MV-4-11 (cell line): Measurements from ENCODE around the gene ARID1A.

Experiments
- DNase-seq: peaks from one replicate; lab custom pipeline; 2025; lab: John Stamatoyannopoulos, UW

The ARID1A gene

GRCh38 chr1:26727476-26727875, 31.7 kb downstream of the ARID1A start:
- no peak for DNase-seq

GRCh38 chr1:26728645-26729044, 32.8 kb downstream of the ARID1A start:
- no peak for DNase-seq

DNA sequence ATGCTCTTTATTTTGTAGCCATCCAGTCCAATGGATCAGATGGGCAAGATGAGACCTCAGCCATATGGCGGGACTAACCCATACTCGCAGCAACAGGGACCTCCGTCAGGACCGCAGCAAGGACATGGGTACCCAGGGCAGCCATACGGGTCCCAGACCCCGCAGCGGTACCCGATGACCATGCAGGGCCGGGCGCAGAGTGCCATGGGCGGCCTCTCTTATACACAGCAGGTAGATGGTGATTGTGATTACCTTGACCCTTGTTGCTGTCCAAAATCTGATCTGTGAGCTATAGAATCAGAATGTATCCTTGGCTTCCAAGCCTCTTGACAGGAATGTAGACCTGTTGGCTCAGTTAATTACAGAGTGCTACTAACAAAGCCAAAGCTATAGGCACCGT, 33.8 kb downstream of the ARID1A start:
- DNase-seq = no peak

GRCh38 chr1:26730695-26731094, 34.9 kb downstream of the ARID1A start:
- DNase-seq = no peak

DNA sequence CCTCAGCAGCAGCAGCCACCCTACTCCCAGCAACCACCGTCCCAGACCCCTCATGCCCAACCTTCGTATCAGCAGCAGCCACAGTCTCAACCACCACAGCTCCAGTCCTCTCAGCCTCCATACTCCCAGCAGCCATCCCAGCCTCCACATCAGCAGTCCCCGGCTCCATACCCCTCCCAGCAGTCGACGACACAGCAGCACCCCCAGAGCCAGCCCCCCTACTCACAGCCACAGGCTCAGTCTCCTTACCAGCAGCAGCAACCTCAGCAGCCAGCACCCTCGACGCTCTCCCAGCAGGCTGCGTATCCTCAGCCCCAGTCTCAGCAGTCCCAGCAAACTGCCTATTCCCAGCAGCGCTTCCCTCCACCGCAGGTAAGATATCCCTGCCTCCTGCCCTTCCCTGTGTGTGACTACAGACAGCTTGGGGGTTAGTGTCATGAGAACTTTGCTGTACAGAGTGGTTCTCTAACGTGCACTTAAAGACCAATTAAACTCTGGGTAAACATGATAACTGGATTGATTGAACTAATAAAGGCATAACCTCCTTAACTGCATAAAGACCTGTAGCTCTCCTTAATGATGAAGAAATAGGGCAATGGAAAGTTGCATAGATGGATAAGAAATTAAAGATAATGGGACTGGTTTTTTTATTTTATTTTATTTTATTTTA, 35.6 kb downstream of the ARID1A start:
- DNase-seq = no peak

DNA sequence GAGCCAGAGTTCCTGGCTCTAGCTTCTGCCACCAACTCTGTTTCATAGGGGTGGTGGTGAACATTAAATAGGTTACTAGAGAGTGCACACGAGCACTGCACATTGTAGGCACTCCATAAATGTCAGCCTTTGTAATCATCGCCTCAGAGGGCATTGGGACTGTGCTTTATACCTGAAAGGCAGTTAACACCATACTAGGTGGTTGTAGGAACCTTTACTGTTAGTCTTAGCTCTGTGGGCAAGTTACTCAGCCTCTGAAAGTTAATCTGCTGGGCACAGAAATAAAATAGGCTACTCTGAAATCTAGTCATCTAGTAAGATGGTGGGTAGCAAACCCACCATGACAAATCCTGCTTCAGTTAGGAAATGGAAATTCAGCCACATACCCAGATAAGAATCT, 37.6 kb downstream of the ARID1A start:
- no peak for DNase-seq

- peak; percentile 40 for DNase-seq
Observed at GRCh38 chr1:26733982-26734381, 38.2 kb downstream of the ARID1A start.

GRCh38 chr1:26734501-26735058, 38.8 kb downstream of the ARID1A start:
- DNase-seq = no peak

DNA sequence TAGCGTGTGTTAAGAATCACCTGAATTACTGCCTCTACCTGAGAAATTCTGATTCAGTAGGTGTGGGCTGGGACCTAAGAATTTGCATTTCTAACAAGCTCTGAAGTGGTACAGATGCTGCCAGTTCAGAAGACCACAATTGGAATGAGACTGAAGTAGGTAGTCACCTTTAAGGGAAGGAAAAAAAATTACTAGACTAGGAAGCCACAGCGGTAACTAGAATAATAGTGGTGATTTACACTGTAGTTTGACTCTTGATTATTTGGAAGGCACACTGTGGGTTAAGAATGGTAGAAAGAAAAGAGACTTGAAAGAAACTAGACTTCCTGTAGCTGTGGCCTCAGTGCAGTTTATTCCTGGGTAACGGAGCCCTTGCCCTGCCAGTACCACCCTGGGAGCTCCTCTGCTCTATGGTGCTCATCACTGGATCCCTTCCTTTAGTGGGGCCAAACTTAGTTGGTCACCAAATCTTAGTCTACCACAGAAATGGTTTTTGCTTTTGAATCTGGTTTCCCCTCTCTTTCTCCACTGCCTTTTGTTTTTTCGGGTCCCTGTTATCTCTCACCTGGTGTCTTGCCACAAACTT, 43.6 kb downstream of the ARID1A start:
- DNase-seq = no peak

DNA sequence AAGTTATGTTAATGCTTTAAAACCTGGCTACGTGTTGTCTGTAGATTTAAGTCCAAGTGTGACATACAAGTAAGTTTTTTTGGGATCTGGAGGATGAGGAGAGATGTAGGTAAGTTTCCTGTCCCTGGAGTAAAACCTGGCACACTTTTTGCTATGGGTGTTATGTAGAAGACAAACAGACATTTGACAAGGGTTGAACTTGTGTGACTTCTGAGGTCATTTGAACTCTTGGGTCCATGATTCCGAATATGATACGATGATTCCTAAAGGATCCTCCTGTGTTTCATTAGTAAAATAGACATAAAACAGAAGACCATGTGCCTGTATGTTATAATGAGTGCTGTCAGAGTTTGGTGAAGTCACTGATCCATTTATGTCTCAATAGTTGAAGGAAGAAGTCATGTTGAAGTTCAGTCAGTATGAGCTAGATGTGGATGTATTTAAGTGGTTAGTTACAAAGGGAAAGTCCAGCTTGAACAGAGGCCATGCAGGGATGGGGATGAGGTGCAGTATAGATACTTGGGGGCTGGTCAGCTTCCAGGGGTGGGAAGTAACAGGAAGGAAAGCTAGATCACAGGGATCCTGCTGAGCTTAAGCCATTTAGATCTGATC, 44.3 kb downstream of the ARID1A start:
- DNase-seq = no peak

DNA sequence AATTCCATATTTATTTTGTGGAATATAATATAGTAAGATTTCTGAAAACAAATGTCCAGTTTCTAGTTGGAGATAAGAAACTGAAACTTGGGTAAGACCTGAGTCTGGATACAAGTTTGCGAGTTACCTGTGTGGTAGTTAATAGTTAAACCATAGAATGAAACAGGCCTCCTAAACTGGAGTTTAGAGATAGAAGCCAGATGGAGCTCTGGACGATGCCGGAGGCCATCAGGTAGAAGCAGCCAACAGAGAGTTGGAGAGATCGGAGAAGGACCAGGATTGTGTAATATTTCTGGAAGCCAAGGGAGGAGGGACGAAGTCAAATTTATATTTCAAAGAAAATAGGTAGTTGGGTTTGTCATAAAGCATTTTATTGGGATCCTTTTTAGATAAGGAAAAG, 45.1 kb downstream of the ARID1A start:
- DNase-seq = no peak

- DNase-seq = peak; percentile 42
Observed at GRCh38 chr1:26743426-26744059, 47.7 kb downstream of the ARID1A start.

DNA sequence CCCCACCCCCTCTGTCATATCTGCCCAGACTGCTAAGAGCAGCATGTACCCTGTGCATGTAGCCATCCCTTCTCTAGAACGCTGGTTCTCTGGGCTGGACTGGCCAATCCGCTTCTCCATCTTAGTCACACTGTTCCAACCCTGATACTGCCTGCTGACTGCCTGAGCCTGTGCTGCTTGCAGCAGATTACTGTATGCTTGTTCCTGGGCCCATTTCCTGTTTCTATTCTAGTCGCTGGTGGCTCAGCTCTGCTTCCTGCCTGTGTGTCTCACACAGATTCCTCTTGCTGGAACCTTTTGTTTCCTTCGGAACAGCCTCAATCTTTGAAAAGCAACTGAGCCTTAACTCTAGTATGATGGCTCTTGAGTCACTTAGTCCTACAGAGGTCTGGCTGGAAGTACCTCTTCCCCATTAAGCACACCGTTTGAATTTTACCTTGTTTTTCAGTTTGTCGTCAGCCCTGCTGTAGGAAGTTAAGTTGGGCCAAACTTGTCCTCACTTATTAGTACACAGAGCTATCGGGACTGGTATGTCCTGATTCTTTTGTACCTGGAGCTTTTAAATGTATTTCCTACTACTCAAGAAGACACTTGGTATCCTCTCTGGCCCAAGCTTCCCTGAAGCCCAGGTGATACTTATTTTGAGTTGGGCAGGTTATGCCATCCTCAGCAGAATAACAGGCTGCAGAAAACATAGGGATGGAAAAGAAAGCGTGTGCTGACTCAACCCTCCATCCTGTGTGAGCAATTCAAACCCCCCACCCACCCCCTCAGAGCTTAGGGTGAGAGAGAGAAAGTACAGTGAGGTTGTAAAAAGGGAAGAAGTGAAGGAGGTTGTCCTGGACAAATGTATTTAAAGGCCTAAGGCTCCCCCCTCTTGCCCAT, 48.5 kb downstream of the ARID1A start:
- DNase-seq = peak; percentile 97

- no peak for DNase-seq
Observed at GRCh38 chr1:26745191-26745590, 49.4 kb downstream of the ARID1A start.

DNA sequence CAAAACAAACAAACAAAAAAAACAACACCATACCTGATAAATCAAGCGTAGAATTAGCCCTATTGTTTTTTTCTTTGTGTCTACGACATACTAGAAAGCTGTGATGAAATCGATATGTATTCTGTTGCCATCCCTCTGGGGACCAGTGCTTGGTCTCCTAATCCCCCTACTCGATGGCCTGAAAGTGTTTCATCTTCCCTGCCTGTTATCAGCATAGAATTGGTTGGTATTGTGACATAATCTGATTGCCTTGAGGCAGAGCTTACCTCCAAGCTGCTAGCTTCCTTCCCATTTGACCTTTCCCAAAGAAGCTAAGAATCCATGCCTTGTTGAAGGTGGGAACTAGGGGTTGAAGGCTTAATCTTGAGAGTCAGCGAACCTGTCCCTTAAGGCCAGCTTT, 51.2 kb downstream of the ARID1A start:
- DNase-seq = no peak

DNA sequence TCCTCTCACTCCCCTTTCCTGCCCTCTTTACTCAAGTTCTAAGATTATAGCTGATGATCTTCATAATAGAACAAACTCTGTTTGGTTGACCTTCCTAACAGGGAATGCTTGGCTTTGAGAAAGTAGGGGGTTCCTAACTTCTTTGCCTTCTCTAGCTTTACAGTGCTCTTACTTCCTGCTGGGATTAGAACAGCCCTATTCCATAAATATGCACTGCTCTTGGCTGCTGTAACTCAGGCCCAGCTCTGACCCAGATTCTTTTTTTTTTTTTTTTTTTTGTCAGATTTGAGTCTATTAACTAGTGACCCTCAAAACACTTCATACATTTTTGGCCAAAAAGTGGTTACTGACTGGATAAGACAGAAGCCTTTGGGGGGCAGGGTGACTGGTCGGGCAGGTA, 52.5 kb downstream of the ARID1A start:
- DNase-seq = no peak

GRCh38 chr1:26749458-26749857, 53.6 kb downstream of the ARID1A start:
- no peak for DNase-seq

GRCh38 chr1:26750428-26750827, 54.6 kb downstream of the ARID1A start:
- DNase-seq = no peak

DNA sequence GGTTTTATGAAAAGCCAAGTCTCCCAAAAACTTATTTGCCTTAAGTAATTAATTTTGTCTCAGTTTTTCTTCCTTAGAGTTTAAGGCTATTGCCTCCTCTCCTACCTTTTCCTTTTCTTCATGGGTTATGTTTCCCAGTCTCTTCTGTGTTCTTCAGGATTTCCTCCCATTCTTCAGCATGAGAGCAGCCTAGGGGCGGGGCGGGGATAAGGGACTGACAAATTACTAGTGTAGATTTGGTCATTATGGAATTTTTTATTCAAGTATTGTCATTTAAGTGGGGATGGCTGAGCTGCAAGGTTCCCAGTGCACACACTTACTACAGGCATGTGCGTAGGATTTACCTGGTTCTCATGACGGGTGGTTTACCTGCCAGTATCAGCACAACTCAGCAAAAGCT, 56.7 kb downstream of the ARID1A start:
- DNase-seq = no peak

DNA sequence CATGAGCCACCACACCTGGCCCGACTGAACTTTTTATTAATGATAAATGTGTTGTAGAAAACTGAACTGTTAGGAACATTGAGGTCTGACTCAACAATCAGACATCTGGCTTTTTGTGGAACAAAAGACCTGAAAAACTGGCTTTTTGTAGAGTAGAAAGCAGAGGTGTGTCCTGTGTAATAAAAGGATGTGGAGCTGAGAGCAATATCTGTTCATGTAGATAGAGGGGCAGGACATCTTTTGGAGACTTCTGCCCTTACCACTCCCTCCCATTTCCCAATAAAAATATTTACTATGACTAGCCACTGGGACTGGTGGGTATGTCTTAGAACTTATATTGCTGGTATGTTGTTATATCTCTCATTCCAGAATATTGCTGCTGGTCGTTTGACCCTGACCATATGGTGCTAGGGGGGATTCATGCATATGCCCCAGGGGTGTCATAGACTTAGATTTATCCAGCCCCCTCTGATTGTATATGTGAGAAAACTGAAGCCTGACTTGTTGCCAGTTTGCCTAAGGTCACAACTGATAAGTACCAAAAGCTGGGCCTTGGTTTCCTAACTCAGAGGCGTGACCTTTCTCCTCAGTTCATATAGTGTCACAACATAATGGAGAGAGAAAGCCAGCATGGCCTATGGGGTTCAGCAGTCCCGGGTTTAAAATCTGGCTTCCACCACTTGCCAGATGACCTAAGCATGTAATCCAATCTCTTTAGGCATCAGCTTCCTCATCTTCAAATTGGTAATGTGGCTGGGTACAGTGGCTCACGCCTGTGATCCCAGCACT, 58.5 kb downstream of the ARID1A start:
- DNase-seq = no peak

DNA sequence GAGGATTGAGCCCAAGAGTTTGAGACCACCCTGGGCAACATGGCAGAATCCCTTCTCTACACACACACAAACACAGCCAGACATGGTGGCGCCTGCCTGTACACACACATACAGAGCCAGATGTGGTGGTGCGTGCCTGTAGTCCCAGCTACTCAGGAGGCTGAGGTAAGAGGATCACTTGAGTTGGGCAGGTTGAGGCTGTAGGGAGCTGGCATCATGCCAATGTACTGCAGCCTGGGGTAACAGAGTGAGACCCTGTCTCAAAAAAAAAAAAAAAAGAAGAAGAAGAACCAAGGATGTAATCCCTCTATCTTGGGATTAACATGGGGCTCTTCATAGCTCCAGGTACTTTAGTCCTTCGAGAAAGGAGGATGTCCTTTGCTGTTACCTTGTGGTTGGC, 62.5 kb downstream of the ARID1A start:
- no peak for DNase-seq
